Central memory CD8-positive, alpha-beta T cell (primary cell): ENCODE measurements around the gene DIRAS3.
"Not testable (repeated sequence)": the region's sequence is repeated elsewhere in the genome, so short reads cannot be mapped to it uniquely, and the experiment has no call there.

ENCODE experiments used
- ATAC-seq: fragments of 150-1000 bp; cut with Tn5 transposase; replicated peaks from 2 replicates; pipeline ENCODE4 v1.10.0; 2022; ENCODE audit warnings: mild to moderate bottlenecking, moderate FRiP score, moderate number of reproducible peaks; ENCODE audit not compliant: poor library complexity, severe bottlenecking; ENCODE audit errors: extremely low read depth
- DNase-seq, 2 donors: peaks; one replicate each; pipeline ENCODE4 v3.0.0; 2021; ENCODE audit warnings: low spot score in 2 of 2
- H3K27ac Mint-ChIP-seq: one replicate; pipeline ENCODE4 v1.8.0; 2022; ENCODE audit warnings: low read depth, mild to moderate bottlenecking, moderate library complexity, mixed read lengths
- H3K27me3 Mint-ChIP-seq: one replicate; pipeline ENCODE4 v1.8.0; 2022; ENCODE audit warnings: mixed read lengths
- H3K36me3 Mint-ChIP-seq: one replicate; pipeline ENCODE4 v1.8.0; 2022; ENCODE audit warnings: mild to moderate bottlenecking, moderate library complexity, mixed read lengths; ENCODE audit not compliant: insufficient read depth
- H3K4me1 Mint-ChIP-seq: one replicate; pipeline ENCODE4 v1.8.0; 2022; ENCODE audit warnings: mixed read lengths
- H3K4me3 Mint-ChIP-seq: one replicate; pipeline ENCODE4 v1.8.0; 2022; ENCODE audit warnings: mild to moderate bottlenecking, moderate library complexity, mixed read lengths
- H3K9me3 Mint-ChIP-seq: one replicate; pipeline ENCODE4 v1.8.0; 2022; ENCODE audit warnings: mixed read lengths

Gene DIRAS3

DNA sequence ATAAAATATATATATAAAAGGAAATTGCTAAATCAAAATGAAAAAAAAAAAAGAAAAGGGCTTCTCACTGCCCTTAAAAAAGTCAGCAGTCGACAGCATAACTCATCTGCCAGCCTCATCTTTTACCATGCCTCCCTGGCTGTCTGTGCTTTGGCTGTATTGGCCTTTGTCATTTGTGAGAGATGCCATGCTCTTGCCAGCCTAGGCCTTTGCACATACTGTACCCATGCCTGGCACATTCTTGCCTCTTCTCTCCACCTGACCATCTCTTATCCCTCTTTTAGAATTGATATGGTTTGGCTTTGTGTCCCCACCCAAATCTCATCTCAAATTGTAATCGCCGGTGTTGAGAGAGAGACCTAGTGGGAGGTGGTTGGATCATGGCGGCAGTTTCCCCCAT lies 37.1 kb downstream of the DIRAS3 start:
- H3K9me3 Mint-ChIP-seq: peaks cover 13% of the 10 kb centered on the region
- ATAC-seq (no peak), DNase-seq (no peak)
- H3K27ac Mint-ChIP-seq: no peak overlapping the region
- H3K4me3 Mint-ChIP-seq: no peak overlapping the region
- no peaks in the 10 kb centered on the region for H3K36me3 Mint-ChIP-seq
- H3K27me3 Mint-ChIP-seq: no peaks in the 10 kb centered on the region
- H3K4me1 Mint-ChIP-seq: no peaks in the 10 kb centered on the region

DNA sequence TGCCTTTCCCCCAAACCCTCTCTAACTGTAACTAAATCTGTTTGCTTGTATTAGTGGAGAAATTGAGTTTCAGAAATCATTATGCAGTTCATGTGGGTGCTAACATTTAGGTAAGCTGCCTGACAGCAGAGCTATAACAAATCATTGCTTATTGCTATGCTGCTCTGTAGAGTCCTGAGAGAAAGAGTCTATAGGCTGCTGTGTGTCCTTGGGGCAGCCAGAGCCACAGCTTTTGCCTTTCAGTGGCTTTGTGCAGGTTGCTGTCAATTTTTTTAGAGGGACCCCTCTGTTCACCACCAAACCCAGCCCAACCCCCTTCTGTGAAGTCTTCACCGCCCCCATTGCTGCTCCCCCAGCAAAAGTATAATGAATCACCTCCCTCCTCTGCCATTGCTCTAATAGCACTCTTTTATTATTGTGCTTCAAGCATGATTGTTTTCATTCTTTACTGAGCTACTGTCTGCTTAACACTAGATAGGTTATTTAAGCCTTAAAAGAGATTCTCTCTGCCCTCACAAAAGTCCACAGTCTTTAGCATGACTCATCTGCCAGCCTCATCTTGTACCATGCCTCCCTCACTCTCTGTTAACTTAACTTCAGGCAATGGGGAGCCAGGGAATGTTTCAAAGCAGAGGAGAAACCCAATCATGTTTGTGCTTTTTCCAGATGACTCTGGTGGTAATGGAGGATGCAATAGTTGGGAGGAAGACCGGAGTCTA lies 38.6 kb downstream of the DIRAS3 start:
- Mint-ChIP-seq H3K9me3 (peaks cover 14% of the 10 kb centered on the region), H3K36me3 (no peaks in the 10 kb centered on the region), H3K4me3 (no peak overlapping the region), H3K4me1 (no peaks in the 10 kb centered on the region), H3K27ac (no peak overlapping the region), H3K27me3 (no peaks in the 10 kb centered on the region)
- DNase-seq (no peak), ATAC-seq (no peak)

DNA sequence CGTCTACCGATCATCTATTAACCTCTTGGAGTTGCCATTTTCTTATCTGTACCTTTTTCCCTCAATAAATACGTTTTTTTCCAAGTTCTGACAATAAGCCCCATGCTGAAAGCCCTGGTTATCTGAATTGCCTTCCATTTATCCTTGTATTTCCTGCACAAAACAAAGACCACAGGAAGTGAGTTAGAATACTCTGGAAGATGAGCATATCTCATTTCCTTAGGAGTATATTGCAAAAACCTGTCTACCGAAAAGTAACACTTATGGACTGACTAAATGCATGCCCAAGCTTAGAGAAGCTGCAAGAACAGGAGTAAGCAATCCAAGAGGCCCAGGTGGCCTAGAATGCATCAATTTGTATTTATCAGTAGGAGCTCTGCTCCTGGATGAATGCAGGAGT lies 39.9 kb downstream of the DIRAS3 start:
- no peak overlapping the region for H3K27ac Mint-ChIP-seq

DNA sequence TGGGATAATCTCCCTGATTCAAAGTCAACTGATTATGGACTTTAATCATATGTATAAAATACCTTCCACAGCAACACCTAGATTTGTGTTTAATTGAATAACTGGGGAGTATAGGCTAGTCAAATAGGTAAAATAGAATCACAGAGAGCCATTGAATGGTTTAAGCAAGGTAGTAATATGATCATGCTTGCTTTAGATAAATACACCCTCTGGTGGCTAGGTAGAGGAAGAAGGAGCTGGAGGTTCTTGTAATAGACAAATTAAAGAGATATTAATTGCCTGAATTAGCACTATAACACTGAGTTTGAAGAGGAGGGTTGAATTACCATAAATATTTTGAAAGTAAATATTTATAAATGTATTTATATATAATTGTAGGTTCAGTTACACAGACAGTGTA lies 40.3 kb downstream of the DIRAS3 start:
- H3K36me3 Mint-ChIP-seq: no peaks in the 10 kb centered on the region
- peaks cover 21% of the 10 kb centered on the region for H3K9me3 Mint-ChIP-seq
- H3K4me1 Mint-ChIP-seq: no peaks in the 10 kb centered on the region
- H3K27me3 Mint-ChIP-seq: no peaks in the 10 kb centered on the region
- H3K4me3 Mint-ChIP-seq: no peak overlapping the region
- no peak overlapping the region for H3K27ac Mint-ChIP-seq
- ATAC-seq (no peak), DNase-seq (no peak)

More for the DNA sequence above, 39.9 kb downstream of the DIRAS3 start:
- ATAC-seq (no peak), DNase-seq (no peak)
- no peaks in the 10 kb centered on the region for H3K4me1 Mint-ChIP-seq
- no peaks in the 10 kb centered on the region for H3K27me3 Mint-ChIP-seq
- peaks cover 21% of the 10 kb centered on the region for H3K9me3 Mint-ChIP-seq
- no peak overlapping the region for H3K4me3 Mint-ChIP-seq
- H3K36me3 Mint-ChIP-seq: no peaks in the 10 kb centered on the region

DNA sequence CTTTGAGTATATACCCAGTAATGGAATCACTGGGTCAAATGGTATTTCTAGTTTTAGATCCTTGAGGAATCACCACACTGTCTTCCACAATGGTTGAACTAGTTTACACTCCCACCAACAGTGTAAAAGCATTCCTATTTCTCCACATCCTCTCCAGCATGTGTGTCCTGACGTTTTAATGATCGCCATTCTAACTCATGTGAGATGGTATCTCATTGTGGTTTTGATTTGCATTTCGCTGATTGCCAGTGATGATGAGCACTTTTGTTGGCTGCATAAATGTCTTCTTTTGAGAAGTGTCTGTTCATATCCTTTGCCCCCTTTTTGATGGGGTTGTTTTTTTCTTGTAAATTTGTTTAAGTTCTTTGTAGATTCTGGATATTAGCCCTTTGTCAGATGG lies 46.8 kb downstream of the DIRAS3 start:
- ATAC-seq, H3K27me3 Mint-ChIP-seq: not testable (repeated sequence)

DNA sequence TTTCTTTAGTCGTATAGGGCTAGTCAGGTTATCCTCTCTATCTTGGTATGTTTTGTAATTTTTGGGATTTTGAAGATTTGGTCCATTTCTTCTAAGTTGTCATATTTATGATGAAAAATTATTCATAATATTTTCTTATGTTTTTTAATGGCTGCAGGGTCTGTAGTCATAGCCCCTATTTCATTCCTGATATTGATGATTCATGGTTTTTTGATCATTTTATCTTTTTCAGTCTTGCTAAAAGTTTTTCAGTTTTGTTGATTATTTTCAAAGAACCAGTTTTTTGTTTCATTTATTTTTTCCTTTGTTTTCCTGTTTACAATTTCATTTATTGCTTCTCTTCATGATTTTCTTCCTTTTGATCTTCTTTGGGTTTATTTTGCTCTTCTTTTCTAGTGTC lies 50.2 kb downstream of the DIRAS3 start:
- H3K4me3 Mint-ChIP-seq: no peak overlapping the region
- ATAC-seq (no peak), DNase-seq (no peak)
- H3K36me3 Mint-ChIP-seq: no peaks in the 10 kb centered on the region
- H3K4me1 Mint-ChIP-seq: no peaks in the 10 kb centered on the region
- H3K9me3 Mint-ChIP-seq: peaks cover 10% of the 10 kb centered on the region
- H3K27ac Mint-ChIP-seq: no peak overlapping the region
- no peaks in the 10 kb centered on the region for H3K27me3 Mint-ChIP-seq

More for the DNA sequence above, 46.8 kb downstream of the DIRAS3 start:
- H3K27ac Mint-ChIP-seq, H3K36me3 Mint-ChIP-seq, H3K4me1 Mint-ChIP-seq, DNase-seq, H3K4me3 Mint-ChIP-seq: not testable (repeated sequence)
- H3K9me3 Mint-ChIP-seq: peaks cover 23% of the 10 kb centered on the region

DNA sequence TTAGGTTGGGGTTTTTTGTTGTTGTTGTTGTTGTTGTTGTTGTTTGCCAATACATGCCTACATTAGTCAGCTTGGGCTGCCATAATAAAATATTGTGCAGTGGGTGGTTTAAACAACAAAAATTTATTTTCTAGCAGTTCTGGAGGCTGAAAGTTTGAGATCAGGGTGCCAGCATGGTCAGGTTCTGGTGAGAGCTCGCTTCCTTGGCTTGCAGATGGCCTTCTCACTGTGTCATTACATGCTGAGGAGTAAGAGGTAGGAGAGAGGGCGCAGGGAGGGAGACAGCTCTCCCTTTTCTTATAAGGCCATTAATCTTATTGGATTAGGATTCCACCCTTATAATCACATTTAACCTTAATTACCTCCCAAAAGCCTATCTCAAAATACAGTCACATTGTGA lies 52.7 kb downstream of the DIRAS3 start:
- Mint-ChIP-seq H3K4me1 (no peaks in the 10 kb centered on the region), H3K36me3 (no peaks in the 10 kb centered on the region), H3K9me3 (peaks cover 10% of the 10 kb centered on the region), H3K27ac (no peak overlapping the region), H3K27me3 (no peaks in the 10 kb centered on the region), H3K4me3 (no peak overlapping the region)
- no peak for ATAC-seq
- no peak for DNase-seq
